GM12878 (cell line): ENCODE results near the gene INSL3. TPM values are rescaled to one million over a fixed set of nuclear protein-coding genes. Genes with fewer than 3 reads are reported as not detected.

Experiments
- ATAC-seq: fragments of 200-7000 bp; cut with Tn5 transposase; 3 replicates; pipeline ENCODE4 v1.9.1; 2020; ENCODE audit warnings: mild to moderate bottlenecking, moderate library complexity
- BruUV-seq: library from RNA; stranded (reverse); fragments of 400-500 nt; replicated peaks from 2 replicates; lab custom pipeline; 2021; lab: Mats Ljungman, UMichigan
- CTCF ChIA-PET: fragments of 300-600 bp; sonication (Branson Sonifier 250); formaldehyde crosslinking; extraction: SDS; loops from one replicate; lab custom pipeline; 2021; ENCODE audit warnings: inconsistent platforms; lab: Yijun Ruan, JAX
- POLR2A ChIA-PET: fragments of 350-600 bp; formaldehyde crosslinking; extraction: SDS; loops from one replicate; lab custom pipeline; 2021; ENCODE audit warnings: inconsistent platforms; lab: Charles Lee
- RAD21 ChIA-PET: fragments of 300-600 bp; sonication (Branson Sonifier 250); formaldehyde crosslinking; loops from one replicate; lab custom pipeline; 2023; ENCODE audit warnings: antibody characterized with exemption; ENCODE audit not compliant: unreplicated experiment; lab: Charles Lee
- SMC1A ChIA-PET: fragments of 300-600 bp; sonication (Branson Sonifier 250); formaldehyde crosslinking; loops from one replicate; lab custom pipeline; 2023; ENCODE audit not compliant: unreplicated experiment, uncharacterized antibody; lab: Charles Lee
- DNase-seq: peaks from one replicate; pipeline ENCODE4 v3.0.0-alpha.2; 2011; ENCODE audit warnings: low read depth, low spot score
- FAIRE-seq: peaks from 3 replicates; lab custom pipeline; 2011; peaks lifted over from hg19 to GRCh38; lab: Jason Lieb, UNC
- H2AFZ ChIP-seq: 2 replicates; pipeline ENCODE4 v1.6.0; 2011; ENCODE audit warnings: low read depth, low read length, control low read depth; ENCODE audit not compliant: control insufficient read depth
- H3K27ac ChIP-seq: 2 replicates; pipeline ENCODE4 v1.5.1; 2011; ENCODE audit warnings: control low read depth; ENCODE audit not compliant: control insufficient read depth, insufficient read depth
- H3K27me3 ChIP-seq, 2 experiments: replicated peaks in 1 of 2; 2 replicates each; pipeline versions ENCODE4 v1.6.0 to v1.6.1; 2011; ENCODE audit warnings: low read length in 1 of 2; ENCODE audit not compliant: control insufficient read depth in 2 of 2, insufficient read depth in 2 of 2
- H3K36me3 ChIP-seq, 2 experiments: 2 replicates each; pipeline ENCODE4 v1.5.1; 2011; ENCODE audit warnings: low read length in 1 of 2; ENCODE audit not compliant: control insufficient read depth in 2 of 2, insufficient read depth in 2 of 2
- H3K4me1 ChIP-seq: 2 replicates; pipeline ENCODE4 v1.6.1; 2011; ENCODE audit warnings: mild to moderate bottlenecking, low read length, moderate library complexity, mixed read lengths; ENCODE audit not compliant: control insufficient read depth, insufficient read depth
- H3K4me2 ChIP-seq: 2 replicates; pipeline ENCODE4 v1.6.0; 2011; ENCODE audit warnings: control low read depth; ENCODE audit not compliant: control insufficient read depth, insufficient read depth
- H3K4me3 ChIP-seq: fragments of 200-600 bp; sonication (generic); 2 replicates; pipeline ENCODE4 v1.5.1; 2016
- H3K79me2 ChIP-seq: 2 replicates; pipeline ENCODE4 v1.6.0; 2011; ENCODE audit warnings: low read length; ENCODE audit not compliant: control insufficient read depth, insufficient read depth
- H3K9ac ChIP-seq: 2 replicates; pipeline ENCODE4 v1.8.0; 2011; ENCODE audit warnings: low read length, control low read depth, mixed read lengths; ENCODE audit not compliant: control insufficient read depth, insufficient read depth
- H3K9me3 ChIP-seq: replicated peaks from 3 replicates; pipeline ENCODE4 v1.5.1; 2011; ENCODE audit warnings: mild to moderate bottlenecking, low read length; ENCODE audit not compliant: control insufficient read depth, insufficient read depth
- H4K20me1 ChIP-seq: 2 replicates; pipeline ENCODE4 v1.6.0; 2011; ENCODE audit not compliant: control insufficient read depth, insufficient read depth
- ATF2 ChIP-seq: IDR thresholded peaks from 2 replicates; pipeline ENCODE4 v1.6.1; 2012; ENCODE audit warnings: low read length, inconsistent platforms
- BACH1 ChIP-seq: fragments of 450-650 bp; IDR thresholded peaks from 2 replicates; pipeline ENCODE4 v1.6.1; 2017; ENCODE audit warnings: mild to moderate bottlenecking, borderline replicate concordance
- CREM ChIP-seq: IDR thresholded peaks from 2 replicates; pipeline ENCODE4 v1.6.1; 2014; ENCODE audit warnings: antibody characterized with exemption, low read depth
- EED ChIP-seq: sonication (generic); IDR thresholded peaks from 2 replicates; pipeline ENCODE4 v1.6.1; 2016; ENCODE audit warnings: antibody characterized with exemption, low read depth
- GATAD2B ChIP-seq: fragments of 450-650 bp; conservative IDR thresholded peaks from 2 replicates; pipeline ENCODE4 v1.6.1; 2017; ENCODE audit warnings: low read depth, mild to moderate bottlenecking, moderate library complexity
- IKZF2 ChIP-seq, 2 experiments: fragments of 450-650 bp; IDR thresholded peaks; 2 replicates each; pipeline ENCODE4 v1.6.1; 2017; ENCODE audit warnings: mild to moderate bottlenecking in 2 of 2, moderate library complexity in 2 of 2
- KDM1A ChIP-seq: fragments of 200-600 bp; sonication (generic); IDR thresholded peaks from 2 replicates; pipeline ENCODE4 v1.6.1; 2016; ENCODE audit warnings: borderline replicate concordance
- NFXL1 ChIP-seq: fragments of 450-650 bp; IDR thresholded peaks from 2 replicates; pipeline ENCODE4 v1.6.1; 2017; ENCODE audit warnings: antibody characterized with exemption, mild to moderate bottlenecking, borderline replicate concordance
- PAX5 ChIP-seq: IDR thresholded peaks from 2 replicates; pipeline ENCODE4 v1.6.1; 2011; ENCODE audit warnings: low read depth, low read length, borderline replicate concordance
- POLR2A ChIP-seq: IDR thresholded peaks from 2 replicates; pipeline ENCODE4 v1.6.1; 2011; ENCODE audit warnings: low read depth, mild to moderate bottlenecking, low read length
- POU2F2 ChIP-seq: IDR thresholded peaks from 3 replicates; pipeline ENCODE4 v1.6.1; 2011; ENCODE audit warnings: low read depth, mild to moderate bottlenecking, low read length, borderline replicate concordance
- RAD51 ChIP-seq: fragments of 450-650 bp; IDR thresholded peaks from 2 replicates; pipeline ENCODE4 v1.6.1; 2016; ENCODE audit warnings: moderate library complexity, mild to moderate bottlenecking, inconsistent platforms
- RCOR1 ChIP-seq: conservative IDR thresholded peaks from 2 replicates; pipeline ENCODE4 v1.6.1; 2012; ENCODE audit warnings: low read depth, low read length, improper control_type of control experiment
- SPI1 ChIP-seq: IDR thresholded peaks from 2 replicates; pipeline ENCODE4 v1.6.1; 2011; ENCODE audit warnings: low read depth, mild to moderate bottlenecking, low read length, moderate library complexity, borderline replicate concordance; ENCODE audit not compliant: insufficient read depth
- TCF7 ChIP-seq: IDR thresholded peaks from 2 replicates; pipeline ENCODE4 v1.6.1; 2014; ENCODE audit warnings: antibody characterized with exemption, borderline replicate concordance
- ZNF207 ChIP-seq: fragments of 450-650 bp; IDR thresholded peaks from 2 replicates; pipeline ENCODE4 v1.6.1; 2014; ENCODE audit warnings: antibody characterized with exemption, mild to moderate bottlenecking, borderline replicate concordance
- WGBS: methylation state at CpG from one replicate; pipeline ENCODE4 v1.1.6; 2016; ENCODE audit warnings: low lambda C conversion rate; ENCODE audit not compliant: insufficient replicate concordance, insufficient coverage; ENCODE audit errors: missing lambda C conversion rate; 5-methylcytosine and 5-hydroxymethylcytosine counted together
- in situ Hi-C: fragments of 300-500 bp; cut with MboI; formaldehyde crosslinking; loops from 9 replicates; pipeline ENCODE4 v1.14.3; 2018; ENCODE audit warnings: mixed read lengths
- intact Hi-C: fragments of 100-400 bp; cut with micrococcal nuclease; formaldehyde crosslinking; loops from one replicate; pipeline ENCODE4 v1.14.2; 2022; ENCODE audit not compliant: unreplicated experiment
- polyA plus RNA-seq, 11 experiments: library from polyadenylated mRNA; depleted of rRNA in 4 of 11; unstranded in 6 of 11; stranded (reverse) in 5 of 11; fragments of >200 nt; fragmentation: Nextera tagmentation in 4 of 11; fragmentation: Illumina TruSeq in 1 of 11; extraction: Ambion mirVana in 4 of 11; extraction: Trizol in 1 of 11; gene quantifications; 1 replicate in 1 of 11; 2 replicates in 10 of 11; pipeline versions ENCODE4 v1.2.1 to v1.2.3, GENCODE V29; 2011 to 2016; ENCODE audit warnings: inconsistent platforms in 2 of 11, missing spikeins in 2 of 11, low read depth in 1 of 11
- total RNA-seq, 4 experiments: library from RNA; depleted of rRNA in 3 of 4; stranded (reverse); fragments of >200 nt in 3 of 4; fragmentation: Illumina TruSeq in 1 of 4; extraction: Trizol in 1 of 4; gene quantifications; 2 replicates each; pipeline versions ENCODE4 v1.2.1 to v1.2.3, GENCODE V29; 2013 to 2021
- TF ChIP-seq, protein P1 (sequence below): fragments of 150-350 bp; IDR thresholded peaks from 2 replicates; pipeline ENCODE4 v1.6.1; 2014; ENCODE audit warnings: mild to moderate bottlenecking, low read depth, low read length
- TF ChIP-seq, protein P2 (sequence below): fragments of 450-650 bp; IDR thresholded peaks from 2 replicates; pipeline ENCODE4 v1.6.1; 2018; ENCODE audit warnings: mild to moderate bottlenecking, low read depth, moderate library complexity; ENCODE audit not compliant: partially characterized antibody

The INSL3 gene
- total and polyA plus RNA-seq, 10 of the 15 experiments (the other 5 are each of a cell fraction or from before 2014, with no cell fraction given), result 0.27 to 1.9 (median 0.70) TPM

- ChIA-PET SMC1A (interaction anchor here (0.6 to 3.3 kb wide), 12 partner anchors 9 to 281 kb away, joined by 3 to 19 read pairs (median 4); partner anchors contain the start of genes JAK3 and MAP1S), POLR2A (interaction anchor here (0.5 to 0.6 kb wide), 2 partner anchors 79 to 537 kb away, joined by 3 to 5 read pairs; no protein-coding TSS in a partner anchor), CTCF (interaction anchor here (0.6 to 8.5 kb wide), 18 partner anchors 37 to 360 kb away, joined by 3 to 78 read pairs (median 4); partner anchors contain the start of genes B3GNT3 and CCDC124), RAD21 (interaction anchor here (1.0 to 3.8 kb wide), 10 partner anchors 49 to 359 kb away, joined by 3 to 27 read pairs (median 4); partner anchors contain the start of gene CCDC124)
- FAIRE-seq (peak; percentile 93), ATAC-seq (peak; percentile 60), DNase-seq (peak; percentile 37)
- no peaks in the 10 kb centered on the region for H3K9me3 ChIP-seq
- no peak overlapping the region for H3K27ac ChIP-seq
- peaks cover 8% of the 10 kb centered on the region for H3K79me2 ChIP-seq
- no peaks in the 10 kb centered on the region for H3K27me3 ChIP-seq
- peaks cover 0 to 1% of the 10 kb centered on the region in 2 experiments; a peak in 1 of 4 replicates for H3K36me3 ChIP-seq
- no TSS peak for BruUV-seq
- H2AFZ ChIP-seq, result no peak overlapping the region
- WGBS, result 10% methylated on average over 29 of the region's 29 CpGs
- H3K4me2 ChIP-seq, result no peak overlapping the region
- no peak overlapping the region for H3K9ac ChIP-seq
- H4K20me1 ChIP-seq, result peaks cover under 1% of the 10 kb centered on the region
- intact Hi-C loops, result loop anchor here (1.0 to 10.0 kb wide), 3 partner anchors 78 to 411 kb away; partner anchors contain the start of gene TMEM221
- in situ Hi-C loops, result no loop called here
- H3K4me1 ChIP-seq, result peaks cover 6% of the 10 kb centered on the region
- H3K4me3 ChIP-seq, result no peak overlapping the region
- TF ChIP-seq PAX5, result 0 out of 2 replicates have a peak, but pooled peaks have one; percentile 20
- TF ChIP-seq ZNF207, result peak; percentile 51; the same call in 1 of the 2 replicates
- no peak for TF ChIP-seq RAD51
- TF ChIP-seq POLR2A, result no peak
- TF ChIP-seq RCOR1, result no peak
- no peak for TF ChIP-seq CREM
- no peak for TF ChIP-seq EED
- TF ChIP-seq POU2F2, result 0 out of 3 replicates have a peak, but pooled peaks have one; percentile 46
- TF ChIP-seq TCF7, result no peak
- TF ChIP-seq, protein P1, sequence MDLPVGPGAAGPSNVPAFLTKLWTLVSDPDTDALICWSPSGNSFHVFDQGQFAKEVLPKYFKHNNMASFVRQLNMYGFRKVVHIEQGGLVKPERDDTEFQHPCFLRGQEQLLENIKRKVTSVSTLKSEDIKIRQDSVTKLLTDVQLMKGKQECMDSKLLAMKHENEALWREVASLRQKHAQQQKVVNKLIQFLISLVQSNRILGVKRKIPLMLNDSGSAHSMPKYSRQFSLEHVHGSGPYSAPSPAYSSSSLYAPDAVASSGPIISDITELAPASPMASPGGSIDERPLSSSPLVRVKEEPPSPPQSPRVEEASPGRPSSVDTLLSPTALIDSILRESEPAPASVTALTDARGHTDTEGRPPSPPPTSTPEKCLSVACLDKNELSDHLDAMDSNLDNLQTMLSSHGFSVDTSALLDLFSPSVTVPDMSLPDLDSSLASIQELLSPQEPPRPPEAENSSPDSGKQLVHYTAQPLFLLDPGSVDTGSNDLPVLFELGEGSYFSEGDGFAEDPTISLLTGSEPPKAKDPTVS, result no peak
- TF ChIP-seq, protein P2, sequence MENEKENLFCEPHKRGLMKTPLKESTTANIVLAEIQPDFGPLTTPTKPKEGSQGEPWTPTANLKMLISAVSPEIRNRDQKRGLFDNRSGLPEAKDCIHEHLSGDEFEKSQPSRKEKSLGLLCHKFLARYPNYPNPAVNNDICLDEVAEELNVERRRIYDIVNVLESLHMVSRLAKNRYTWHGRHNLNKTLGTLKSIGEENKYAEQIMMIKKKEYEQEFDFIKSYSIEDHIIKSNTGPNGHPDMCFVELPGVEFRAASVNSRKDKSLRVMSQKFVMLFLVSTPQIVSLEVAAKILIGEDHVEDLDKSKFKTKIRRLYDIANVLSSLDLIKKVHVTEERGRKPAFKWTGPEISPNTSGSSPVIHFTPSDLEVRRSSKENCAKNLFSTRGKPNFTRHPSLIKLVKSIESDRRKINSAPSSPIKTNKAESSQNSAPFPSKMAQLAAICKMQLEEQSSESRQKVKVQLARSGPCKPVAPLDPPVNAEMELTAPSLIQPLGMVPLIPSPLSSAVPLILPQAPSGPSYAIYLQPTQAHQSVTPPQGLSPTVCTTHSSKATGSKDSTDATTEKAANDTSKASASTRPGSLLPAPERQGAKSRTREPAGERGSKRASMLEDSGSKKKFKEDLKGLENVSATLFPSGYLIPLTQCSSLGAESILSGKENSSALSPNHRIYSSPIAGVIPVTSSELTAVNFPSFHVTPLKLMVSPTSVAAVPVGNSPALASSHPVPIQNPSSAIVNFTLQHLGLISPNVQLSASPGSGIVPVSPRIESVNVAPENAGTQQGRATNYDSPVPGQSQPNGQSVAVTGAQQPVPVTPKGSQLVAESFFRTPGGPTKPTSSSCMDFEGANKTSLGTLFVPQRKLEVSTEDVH, result no peak
- TF ChIP-seq NFXL1, result no peak
- TF ChIP-seq KDM1A, result no peak
- no peak for TF ChIP-seq IKZF2 (IDR thresholded peaks at IDR 0.05)
- TF ChIP-seq ATF2, result no peak
- no peak for TF ChIP-seq GATAD2B
- no peak for TF ChIP-seq BACH1
- TF ChIP-seq SPI1, result no peak
Observed at GRCh38 chr19:17855280-17856152, 34.2 kb upstream of the INSL3 start.
